ENCODE results near the gene SLC25A29. TPM values are rescaled to one million over a fixed set of nuclear protein-coding genes. Genes with fewer than 3 reads are reported as not detected.

SLC25A29 gene
- total RNA-seq, 1 donor from 2014 or later = 123 TPM

DNA sequence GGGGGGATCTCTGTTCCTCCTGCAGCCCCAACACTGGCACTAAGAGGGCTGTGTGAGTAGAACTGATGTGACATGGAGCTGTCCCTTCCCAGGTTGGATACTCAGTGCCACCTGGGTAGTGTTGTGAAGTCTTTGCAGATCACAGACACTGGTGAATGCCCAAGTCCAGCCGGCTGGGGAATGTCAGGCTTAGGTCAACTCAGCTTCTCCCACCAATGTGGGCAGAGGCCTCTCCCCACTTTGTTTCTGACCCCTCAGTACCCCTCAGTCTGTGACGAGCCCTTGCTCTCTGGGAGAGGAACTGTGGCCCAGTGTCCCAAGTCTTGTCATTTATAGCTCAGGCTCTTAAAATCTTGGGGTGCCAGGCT lies 11.3 kb downstream of the SLC25A29 start:
- Mint-ChIP-seq H3K27me3 (ENCODE audit: low read depth) (peaks cover 4% of the 10 kb centered on the region), H3K9me3 (no peaks in the 10 kb centered on the region), H3K4me1 (peaks cover 20% of the 10 kb centered on the region), H3K4me3 (no peak overlapping the region), H3K27ac (ENCODE audit: unreplicated experiment) (no peak overlapping the region), H3K36me3 (ENCODE audit: low read depth) (peaks cover 3% of the 10 kb centered on the region)
- no peak for DNase-seq (ENCODE audit: low read depth, low spot score)
- TF ChIP-seq, protein P1, sequence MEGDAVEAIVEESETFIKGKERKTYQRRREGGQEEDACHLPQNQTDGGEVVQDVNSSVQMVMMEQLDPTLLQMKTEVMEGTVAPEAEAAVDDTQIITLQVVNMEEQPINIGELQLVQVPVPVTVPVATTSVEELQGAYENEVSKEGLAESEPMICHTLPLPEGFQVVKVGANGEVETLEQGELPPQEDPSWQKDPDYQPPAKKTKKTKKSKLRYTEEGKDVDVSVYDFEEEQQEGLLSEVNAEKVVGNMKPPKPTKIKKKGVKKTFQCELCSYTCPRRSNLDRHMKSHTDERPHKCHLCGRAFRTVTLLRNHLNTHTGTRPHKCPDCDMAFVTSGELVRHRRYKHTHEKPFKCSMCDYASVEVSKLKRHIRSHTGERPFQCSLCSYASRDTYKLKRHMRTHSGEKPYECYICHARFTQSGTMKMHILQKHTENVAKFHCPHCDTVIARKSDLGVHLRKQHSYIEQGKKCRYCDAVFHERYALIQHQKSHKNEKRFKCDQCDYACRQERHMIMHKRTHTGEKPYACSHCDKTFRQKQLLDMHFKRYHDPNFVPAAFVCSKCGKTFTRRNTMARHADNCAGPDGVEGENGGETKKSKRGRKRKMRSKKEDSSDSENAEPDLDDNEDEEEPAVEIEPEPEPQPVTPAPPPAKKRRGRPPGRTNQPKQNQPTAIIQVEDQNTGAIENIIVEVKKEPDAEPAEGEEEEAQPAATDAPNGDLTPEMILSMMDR (conservative IDR thresholded peaks at IDR 0.05) = no peak

DNA sequence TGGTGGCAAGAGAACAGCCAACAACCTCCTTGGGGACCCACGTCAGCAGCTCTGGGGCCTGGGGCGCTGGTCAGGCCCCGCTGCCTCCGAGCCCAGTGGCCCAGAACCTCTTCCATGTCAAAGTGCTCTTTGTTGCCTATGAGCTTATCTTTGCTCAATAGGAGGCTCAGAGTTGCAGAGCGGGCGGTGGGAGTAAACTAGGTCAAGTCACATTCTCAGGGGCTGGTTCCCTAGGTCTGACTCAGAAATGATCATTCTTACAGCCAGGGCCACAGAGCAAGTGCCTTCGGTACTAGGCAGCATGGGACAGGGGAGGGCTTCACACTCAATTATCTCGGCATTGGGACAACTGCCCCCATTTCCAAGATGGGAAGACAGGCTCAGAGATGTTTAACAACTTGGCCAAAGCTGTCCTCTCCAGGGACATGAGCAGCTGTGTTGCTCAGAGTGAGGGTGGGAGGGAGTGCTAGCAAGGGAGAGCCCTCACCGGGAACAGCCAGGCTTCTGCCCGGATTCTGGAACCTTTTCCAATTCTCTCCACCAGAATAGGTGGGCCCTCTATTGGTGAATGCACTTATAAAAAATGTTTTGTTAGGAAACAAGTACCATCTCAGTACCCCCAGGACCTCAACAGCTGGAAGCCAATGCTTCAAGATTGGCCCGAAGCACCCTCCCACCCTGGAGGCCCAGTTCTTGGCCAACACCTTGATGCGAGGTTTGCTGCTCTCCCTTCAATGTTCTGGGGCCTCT lies 11.9 kb downstream of the SLC25A29 start:
- no peaks in the 10 kb centered on the region for H3K9me3 Mint-ChIP-seq

DNA sequence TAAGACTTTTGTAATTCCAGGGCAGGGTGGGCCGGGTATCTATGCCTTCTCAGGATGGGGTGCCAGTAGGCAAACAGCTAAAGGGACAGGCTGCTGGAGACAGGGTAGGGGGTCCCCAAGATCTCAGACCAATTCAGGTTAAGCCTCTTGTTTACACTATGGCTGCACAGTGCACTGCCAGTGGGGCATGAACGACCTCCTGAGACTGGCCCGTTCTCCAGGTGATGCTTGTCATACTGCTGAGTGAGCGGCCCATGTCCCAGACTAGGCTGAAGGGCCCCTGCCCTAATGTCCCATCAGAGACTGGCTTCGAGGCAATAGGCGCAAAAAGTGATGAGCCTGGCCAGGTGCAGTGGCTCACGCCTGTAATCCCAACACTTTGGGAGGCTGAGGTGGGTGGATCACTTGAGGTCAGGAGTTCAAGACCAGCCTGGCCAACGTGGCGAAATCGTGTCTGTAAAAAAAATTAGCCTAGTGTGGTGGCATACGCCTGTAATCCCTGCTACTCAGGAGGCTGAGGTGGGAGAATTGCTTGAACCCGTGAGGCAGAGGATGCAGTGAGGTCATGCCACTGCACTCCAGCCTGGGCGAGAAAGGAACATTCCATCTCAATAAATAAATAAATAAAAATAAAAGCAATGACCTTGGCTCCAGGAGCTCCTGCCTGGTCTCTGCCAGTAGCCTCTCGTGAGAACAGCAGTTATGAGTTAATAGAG lies 12.6 kb downstream of the SLC25A29 start:
- Mint-ChIP-seq H3K36me3 (ENCODE audit: low read depth) (peaks cover 6% of the 10 kb centered on the region), H3K4me3 (peak overlapping the region; percentile 80), H3K27ac (ENCODE audit: unreplicated experiment) (peak overlapping the region; percentile 86), H3K4me1 (peaks cover 33% of the 10 kb centered on the region), H3K9me3 (no peaks in the 10 kb centered on the region), H3K27me3 (ENCODE audit: low read depth) (peaks cover 6% of the 10 kb centered on the region)
- TF ChIP-seq, protein P1 (conservative IDR thresholded peaks at IDR 0.05) = no peak
- no peak for DNase-seq (ENCODE audit: low read depth, low spot score)

More for the DNA sequence above, 11.9 kb downstream of the SLC25A29 start:
- H3K27ac Mint-ChIP-seq (ENCODE audit: unreplicated experiment) = peak overlapping the region; percentile 86
- no peak for DNase-seq (ENCODE audit: low read depth, low spot score)
- H3K36me3 Mint-ChIP-seq (ENCODE audit: low read depth) = peaks cover 3% of the 10 kb centered on the region
- TF ChIP-seq, protein P1 (conservative IDR thresholded peaks at IDR 0.05) = no peak
- H3K4me3 Mint-ChIP-seq = peak overlapping the region; percentile 80
- peaks cover 25% of the 10 kb centered on the region for H3K4me1 Mint-ChIP-seq
- H3K27me3 Mint-ChIP-seq (ENCODE audit: low read depth) = peaks cover 4% of the 10 kb centered on the region

DNA sequence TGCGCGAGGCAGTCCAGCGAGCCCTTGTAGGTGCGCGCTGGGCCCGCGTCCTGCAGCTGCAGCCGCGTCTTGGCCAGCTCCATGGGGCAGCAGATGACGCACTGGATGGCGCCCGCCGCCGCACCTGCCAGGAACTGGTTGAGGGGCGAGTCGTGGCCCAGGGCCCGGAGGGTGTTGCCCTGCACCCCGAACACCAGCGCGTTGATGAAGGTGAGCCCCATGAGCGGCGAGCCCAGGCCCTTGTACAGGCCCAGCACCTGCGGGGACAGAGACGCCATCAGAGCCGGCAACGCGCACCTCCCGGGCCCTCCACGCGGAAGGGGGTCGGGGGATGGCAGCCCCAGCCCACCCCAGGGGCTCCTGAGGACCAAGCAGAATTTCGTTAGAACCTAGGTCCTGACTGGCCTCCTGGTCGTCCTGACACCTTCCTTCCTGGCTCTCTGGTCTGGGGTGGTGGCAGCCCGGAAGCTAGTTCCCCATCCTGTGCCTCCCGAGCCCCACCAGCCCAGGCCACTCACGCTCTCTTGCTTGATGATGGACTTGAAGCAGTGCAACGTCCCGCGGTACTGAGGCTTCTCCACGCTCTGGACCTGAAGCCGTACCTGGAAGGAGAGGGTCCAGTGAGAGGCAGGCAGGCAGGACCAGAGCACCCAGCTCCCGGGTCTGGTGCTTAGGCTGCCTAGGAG lies 13.3 kb downstream of the SLC25A29 start:
- Mint-ChIP-seq H3K36me3 (ENCODE audit: low read depth) (peaks cover 6% of the 10 kb centered on the region), H3K4me3 (peak overlapping the region; percentile 31), H3K9me3 (no peaks in the 10 kb centered on the region), H3K27me3 (ENCODE audit: low read depth) (peaks cover 6% of the 10 kb centered on the region), H3K27ac (ENCODE audit: unreplicated experiment) (no peak overlapping the region), H3K4me1 (peaks cover 35% of the 10 kb centered on the region)
- TF ChIP-seq, protein P1 (conservative IDR thresholded peaks at IDR 0.05) = no peak
- no peak for DNase-seq (ENCODE audit: low read depth, low spot score)

DNA sequence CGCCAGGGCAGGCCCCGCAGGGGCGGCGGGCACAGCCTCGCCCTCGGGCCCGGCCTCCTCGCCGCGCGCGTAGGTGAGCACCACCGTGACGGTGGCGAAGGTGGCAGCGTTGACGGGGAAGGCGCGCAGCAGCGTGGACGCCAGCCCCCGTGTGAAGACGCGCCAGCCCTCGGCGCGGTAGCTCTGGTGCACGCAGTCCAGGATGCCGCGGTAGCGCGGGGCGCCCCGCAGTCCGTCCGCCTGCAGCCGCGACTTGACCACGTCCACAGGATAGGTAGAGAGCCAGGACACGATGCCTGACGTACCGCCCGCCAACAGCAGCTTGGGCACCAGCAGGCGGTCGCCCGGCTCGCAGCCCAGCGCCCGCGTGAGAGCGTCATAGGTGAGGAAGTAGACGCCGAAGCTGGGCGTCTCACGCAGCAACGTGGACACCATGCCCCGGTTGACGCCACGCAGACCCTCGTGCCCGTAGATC lies 13.9 kb downstream of the SLC25A29 start:
- DNase-seq (ENCODE audit: low read depth, low spot score) = no peak
- H3K4me3 Mint-ChIP-seq = no peak overlapping the region
- H3K9me3 Mint-ChIP-seq = no peaks in the 10 kb centered on the region
- peaks cover 40% of the 10 kb centered on the region for H3K4me1 Mint-ChIP-seq
- peaks cover 8% of the 10 kb centered on the region for H3K27me3 Mint-ChIP-seq (ENCODE audit: low read depth)
- H3K27ac Mint-ChIP-seq (ENCODE audit: unreplicated experiment) = no peak overlapping the region
- TF ChIP-seq, protein P1 (conservative IDR thresholded peaks at IDR 0.05) = no peak
- peaks cover 6% of the 10 kb centered on the region for H3K36me3 Mint-ChIP-seq (ENCODE audit: low read depth)
